Heart right ventricle (tissue), 16 donors: ENCODE data around the gene GPR25. TPM values are rescaled to one million over a fixed set of nuclear protein-coding genes. Genes with fewer than 3 reads are reported as not detected.

Experiments used
- ATAC-seq, 8 donors: fragments of 200-7000 bp; cut with Tn5 transposase; one replicate each; pipeline ENCODE4 v1.9.1; 2020; ENCODE audit warnings: mild to moderate bottlenecking in 8 of 8, moderate library complexity in 8 of 8, moderate number of reproducible peaks in 1 of 8
- DNase-seq, 2 donors: peaks; one replicate each; pipeline ENCODE4 v3.0.0-alpha.2; 2020
- H3K27ac ChIP-seq, 10 donors: fragments of 200-600 bp; sonication (generic) in 2 of 10; one replicate each; pipeline versions ENCODE4 v1.5.0 to v1.8.0; 2020 to 2022; ENCODE audit warnings: mild to moderate bottlenecking in 3 of 10
- H3K27me3 ChIP-seq, 7 donors: fragments of 200-600 bp; one replicate each; pipeline ENCODE4 v1.8.0; 2021 to 2022; ENCODE audit warnings: mild to moderate bottlenecking in 2 of 7
- H3K36me3 ChIP-seq, 9 donors: fragments of 200-600 bp; sonication (generic) in 1 of 9; one replicate each; pipeline versions ENCODE4 v1.5.0 to v1.8.0; 2020 to 2022; ENCODE audit warnings: mild to moderate bottlenecking in 2 of 9
- H3K4me1 ChIP-seq, 9 donors: fragments of 200-600 bp; sonication (generic) in 1 of 9; one replicate each; pipeline versions ENCODE4 v1.5.0 to v1.8.0; 2020 to 2022; ENCODE audit warnings: mild to moderate bottlenecking in 4 of 9
- H3K4me3 ChIP-seq, 10 donors: fragments of 200-600 bp; sonication (generic) in 2 of 10; one replicate each; pipeline versions ENCODE4 v1.5.0 to v1.8.0; 2020 to 2022; ENCODE audit warnings: mild to moderate bottlenecking in 7 of 10, moderate library complexity in 2 of 10
- H3K9me3 ChIP-seq, 11 donors: fragments of 200-600 bp in 10 of 11; sonication (generic) in 2 of 11; one replicate each; pipeline versions ENCODE4 v1.5.0 to v1.8.0; 2013 to 2022; ENCODE audit warnings: mild to moderate bottlenecking in 2 of 11, control low read depth in 1 of 11, moderate library complexity in 1 of 11
- CTCF ChIP-seq, 9 donors: fragments of 200-600 bp; sonication (generic) in 2 of 9; IDR thresholded peaks; one replicate each; pipeline versions ENCODE4 v1.5.0 to v1.8.0; 2021 to 2022; ENCODE audit warnings: antibody characterized with exemption in 9 of 9, mild to moderate bottlenecking in 5 of 9, moderate library complexity in 1 of 9
- WGBS, 2 donors: extraction: QIAGEN DNeasy Blood & Tissue Kit; methylation state at CpG; one replicate each; pipeline ENCODE4 v1.1.7; 2013; ENCODE audit warnings: inconsistent platforms in 1 of 2; 5-methylcytosine and 5-hydroxymethylcytosine counted together
- intact Hi-C, 10 donors: fragments of 100-400 bp; cut with DNase I; formaldehyde crosslinking; loops; one replicate each; pipeline versions ENCODE4 v1.11.1 to v1.14.2; 2022
- polyA plus RNA-seq, 2 donors: library from polyadenylated mRNA; stranded (reverse); fragments of 200-250 nt; gene quantifications; one replicate each; pipeline ENCODE4 v1.2.3, GENCODE V29; 2013
- total RNA-seq, 10 donors: library from RNA; stranded (reverse); fragmentation: NEBNext Ultra II Directional in 3 of 10; extraction: Animal tissue kit (Norgen Biotek cat#: 25700) in 3 of 10; gene quantifications; one replicate each; pipeline versions ENCODE4 v1.2.1 to v1.2.4, GENCODE V29; 2021 to 2023
- donor health status: Arrhythmogenic right ventricular cardiomyopathy.
- donor health status: ischemic (EF 13 %, LVEDD 7.1; RV severe dilation, severe dysfunction).
- donor health status: healthy with polysubstance abuse.
- donor health status: DM: no; HTN: yes; CAD: no.
- donor health status: DM: no; HTN: no; CAD: no.
- donor health status: ischemic (EF 25% LVEDD 6.9; RV normal size, moderate dysfunction).
- donor health status: ischemic (EF 25% LVEDD 5.7; RV mildly dilated, moderate dysfunction).
- donor health status: healthy.
- donor health status: DM: yes; HTN: yes; CAD: no.
- donor health status: Ischemic cardiomyopathy.
- donor health status: ischemic (EF 35%, LVEDD 5.7; RV mildly dilated, moderate dysfunction).
- donor health status: nonischemic (EF 11% LVEDD 7.7; RV severe dilation, severe dysfunction).
- donor health status: DM: yes; HTN: yes; CAD: no.
- donor health status: PGD.
- donor health status: ischemic (EF 29% LVEDD 5.4; RV normal size, mild dysfunction).
- donor health status: nonischemic (EF 23%, LVEDD 6.1; RV moderate dilation, normal function).

GPR25 gene
- total and polyA plus RNA-seq, 12 donors = not detected

- Histone ChIP-seq H3K27me3 (peaks cover under 1 to 36% (median 30%) of the 10 kb centered on the region in 7 donors), H3K4me3 (no peak overlapping the region), H3K36me3 (peaks cover 0 to 29% (median 6%) of the 10 kb centered on the region in 9 donors), H3K27ac (no peak overlapping the region), H3K9me3 (no peaks in the 10 kb centered on the region), H3K4me1 (peaks cover 0 to 5% (median 0%) of the 10 kb centered on the region in 9 donors)
- DNase-seq (no peak), ATAC-seq (peak in 2 of 8 donors; percentile 16 to 23)
- TF ChIP-seq CTCF (IDR thresholded peaks at IDR 0.05) = no peak
- intact Hi-C loops = no loop called here
- 39 to 48% methylated on average over 11 of the region's 11 CpGs for WGBS, 2 donors
Observed at GRCh38 chr1:200867018-200867811, 5.6 kb upstream of the GPR25 start.

- WGBS, 2 donors = 72 to 78% methylated on average over 5 of the region's 5 CpGs
- no peak for TF ChIP-seq CTCF (IDR thresholded peaks at IDR 0.05)
Observed at GRCh38 chr1:200869376-200869752, 3.4 kb upstream of the GPR25 start.

GRCh38 chr1:200869753-200870391 lies 2.9 kb upstream of the GPR25 start:
- Histone ChIP-seq H3K4me1 (peaks cover 10 to 19% (median 13%) of the 10 kb centered on the region in 9 donors), H3K36me3 (peaks cover 0 to 9% (median 0%) of the 10 kb centered on the region in 9 donors), H3K27me3 (peaks cover 19 to 63% (median 56%) of the 10 kb centered on the region in 7 donors), H3K27ac (peak overlapping the region in 1 of 10 donors; percentile 8), H3K4me3 (no peak overlapping the region), H3K9me3 (no peaks in the 10 kb centered on the region)
- no peak for DNase-seq
- intact Hi-C loops = loop anchor here in 1 of 10 donors (10.0 kb wide), 1 partner anchor 175 kb away; no protein-coding TSS in a partner anchor
- TF ChIP-seq CTCF (IDR thresholded peaks at IDR 0.05) = no peak
- no peak for ATAC-seq
- WGBS, 2 donors = 88 to 90% methylated on average over 9 of the region's 9 CpGs

More at GRCh38 chr1:200869376-200869752, 3.4 kb upstream of the GPR25 start:
- Histone ChIP-seq H3K9me3 (no peaks in the 10 kb centered on the region), H3K4me3 (no peak overlapping the region), H3K27me3 (peaks cover 19 to 58% (median 51%) of the 10 kb centered on the region in 7 donors), H3K36me3 (peaks cover 0 to 12% (median 0%) of the 10 kb centered on the region in 9 donors), H3K4me1 (peaks cover 10 to 19% (median 13%) of the 10 kb centered on the region in 9 donors), H3K27ac (peak overlapping the region in 1 of 10 donors; percentile 8)
- DNase-seq = no peak
- intact Hi-C loops = no loop called here
- no peak for ATAC-seq

GRCh38 chr1:200873116-200873670 lies 412 bp downstream of the GPR25 start:
- H3K27ac ChIP-seq = no peak overlapping the region
- DNase-seq = no peak
- no peaks in the 10 kb centered on the region for H3K9me3 ChIP-seq
- no peak for TF ChIP-seq CTCF (IDR thresholded peaks at IDR 0.05)
- H3K27me3 ChIP-seq = peaks cover 19 to 94% (median 80%) of the 10 kb centered on the region in 7 donors
- intact Hi-C loops = loop anchor here in 1 of 10 donors (10.0 kb wide), 1 partner anchor 172 kb away; no protein-coding TSS in a partner anchor
- 8% methylated on average over 56 to 61 of the region's 61 CpGs for WGBS, 2 donors
- ATAC-seq = peak in 4 of 8 donors; percentile 20 to 43 (median 32)
- H3K4me3 ChIP-seq = peak overlapping the region; percentile 14 to 49 (median 26)
- peaks cover 8 to 15% (median 12%) of the 10 kb centered on the region in 9 donors for H3K4me1 ChIP-seq
- H3K36me3 ChIP-seq = no peaks in the 10 kb centered on the region
